Karpas-422 (cell line): Measurements from ENCODE around the gene CTBP1. TPM values are rescaled to one million over a fixed set of nuclear protein-coding genes. Genes with fewer than 3 reads are reported as not detected.
A peak's percentile ranks its signal among the peaks of the same experiment; 100 is the strongest.

ENCODE experiments used
- DNase-seq: peaks from one replicate; pipeline ENCODE4 v3.0.0-alpha.2; 2015
- H2AFZ ChIP-seq: fragments of 200-600 bp; sonication (generic); 2 replicates; pipeline ENCODE4 v1.6.1; 2014; ENCODE audit warnings: antibody characterized with exemption, low read length, mixed read lengths
- H3K27ac ChIP-seq: fragments of 200-600 bp; sonication (generic); 2 replicates; pipeline ENCODE4 v1.5.1; 2014; ENCODE audit warnings: mild to moderate bottlenecking, low read length, moderate library complexity
- H3K27me3 ChIP-seq: fragments of 200-600 bp; sonication (generic); 2 replicates; pipeline ENCODE4 v1.6.1; 2014; ENCODE audit warnings: low read length, mixed read lengths
- H3K36me3 ChIP-seq: fragments of 200-600 bp; sonication (generic); 2 replicates; pipeline ENCODE4 v1.6.1; 2014; ENCODE audit warnings: low read length, mixed read lengths; ENCODE audit not compliant: insufficient read depth
- H3K4me1 ChIP-seq: fragments of 200-600 bp; sonication (generic); 2 replicates; pipeline ENCODE4 v1.6.1; 2014; ENCODE audit warnings: mild to moderate bottlenecking, low read length, mixed read lengths
- H3K4me2 ChIP-seq: fragments of 200-600 bp; sonication (generic); 2 replicates; pipeline ENCODE4 v1.6.1; 2014; ENCODE audit warnings: low read length, low read depth, mild to moderate bottlenecking; ENCODE audit not compliant: poor library complexity, severe bottlenecking
- H3K4me3 ChIP-seq: fragments of 200-600 bp; sonication (generic); 2 replicates; pipeline ENCODE4 v1.5.1; 2014; ENCODE audit warnings: mild to moderate bottlenecking, antibody characterized with exemption, low read length, mixed read lengths
- H3K79me2 ChIP-seq: fragments of 200-600 bp; sonication (generic); 2 replicates; pipeline ENCODE4 v1.6.1; 2014; ENCODE audit warnings: mild to moderate bottlenecking, low read length, mixed read lengths
- H3K9ac ChIP-seq: fragments of 200-600 bp; sonication (generic); 2 replicates; pipeline ENCODE4 v1.6.0; 2014; ENCODE audit warnings: low read length
- H3K9me2 ChIP-seq: fragments of 200-600 bp; sonication (generic), shearing (Covaris generic); replicated peaks from 2 replicates; pipeline ENCODE4 v1.6.0; 2014; ENCODE audit warnings: mild to moderate bottlenecking, low read length, moderate library complexity; ENCODE audit not compliant: insufficient read depth
- H3K9me3 ChIP-seq: fragments of 300-700, 200-600 bp; sonication (generic); 2 replicates; pipeline ENCODE4 v1.6.1; 2014; ENCODE audit warnings: low read length, mixed read lengths
- H4K20me1 ChIP-seq: fragments of 200-600 bp; sonication (generic); 2 replicates; pipeline ENCODE4 v1.6.1; 2014; ENCODE audit warnings: mild to moderate bottlenecking, antibody characterized with exemption, low read length, low read depth; ENCODE audit not compliant: insufficient read depth
- total RNA-seq: library from RNA; depleted of rRNA; stranded (reverse); fragments of >200 nt; shearing (Covaris generic); gene quantifications from 2 replicates; pipeline ENCODE4 v1.2.3, GENCODE V29; 2014; ENCODE audit warnings: low replicate concordance

CTBP1 gene
- total RNA-seq, 1 experiment from 2014 or later: 86.9 TPM

DNA sequence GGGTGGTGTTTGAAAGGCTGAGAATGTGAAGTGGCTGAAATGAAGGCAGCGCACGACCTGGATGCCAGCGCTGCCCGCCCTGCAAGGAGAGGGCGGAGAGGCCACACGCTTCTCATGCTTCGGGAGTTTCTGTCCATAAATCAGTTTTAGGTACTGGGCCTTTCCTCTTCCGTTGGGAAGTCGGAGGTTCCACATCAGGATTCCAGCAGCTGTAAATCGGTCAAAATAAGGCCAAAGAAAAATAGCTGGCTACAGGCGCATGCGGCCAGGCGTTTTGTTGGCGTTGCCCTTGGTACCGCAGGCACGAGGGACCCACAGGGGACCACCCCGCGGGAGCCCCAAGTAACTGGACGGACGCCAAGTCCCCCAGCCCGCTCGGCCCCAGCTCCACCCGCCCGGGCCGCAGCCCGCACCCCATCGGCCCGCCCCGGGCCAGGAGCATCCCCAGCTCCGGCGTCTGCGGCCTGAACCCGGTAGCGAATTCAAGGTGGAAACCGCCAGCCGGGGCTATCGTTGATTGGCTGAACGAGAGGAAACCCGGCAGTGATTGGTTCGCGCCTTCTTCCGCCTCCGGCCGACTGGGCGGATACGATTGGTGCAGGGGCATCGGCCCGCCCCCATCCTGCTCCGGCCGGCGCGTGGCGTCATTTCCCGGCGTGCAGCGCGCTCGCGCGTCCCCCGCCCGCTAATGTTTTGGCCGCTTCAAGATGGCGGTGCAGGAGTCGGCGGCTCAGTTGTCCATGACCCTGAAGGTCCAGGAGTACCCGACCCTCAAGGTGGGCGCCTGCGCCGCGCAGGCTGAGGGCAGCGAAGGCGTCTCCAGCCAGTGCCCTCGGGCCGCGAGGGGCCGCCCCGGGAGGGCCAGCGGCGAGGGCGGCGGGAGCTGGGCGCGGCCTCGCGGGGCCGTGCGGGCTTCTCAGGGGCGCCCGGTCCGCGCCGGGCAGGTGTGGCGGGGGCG is 40.6 kb upstream of the CTBP1 start, which contains the start of gene MAEA:
TSS of gene MAEA (plus strand) at position 685 of the 958 bp plus-strand sequence. CDS start at position 708, 23 bp downstream.
- peaks cover 48% of the 10 kb centered on the region for H3K79me2 ChIP-seq
- H3K27ac ChIP-seq: no peak within 1 kb of the TSS
- H3K4me2 ChIP-seq: peak within 1 kb of the TSS; percentile 90
- peak within 1 kb of the TSS; percentile 99 for H3K4me3 ChIP-seq
- H3K27me3 ChIP-seq: no peaks in the 10 kb centered on the region
- peak; percentile 99 for DNase-seq
- no peak within 1 kb of the TSS for H2AFZ ChIP-seq
- H3K9ac ChIP-seq: peak within 1 kb of the TSS; percentile 97
- H3K9me2 ChIP-seq: no peaks in the 10 kb centered on the region
- H3K36me3 ChIP-seq: no peaks in the 10 kb centered on the region
- H4K20me1 ChIP-seq: peaks cover 32% of the 10 kb centered on the region
- H3K9me3 ChIP-seq: 0 out of 2 replicates have a peak, but pooled peaks cover 2% of the 10 kb centered on the region
- H3K4me1 ChIP-seq: peaks cover 43% of the 10 kb centered on the region

DNA sequence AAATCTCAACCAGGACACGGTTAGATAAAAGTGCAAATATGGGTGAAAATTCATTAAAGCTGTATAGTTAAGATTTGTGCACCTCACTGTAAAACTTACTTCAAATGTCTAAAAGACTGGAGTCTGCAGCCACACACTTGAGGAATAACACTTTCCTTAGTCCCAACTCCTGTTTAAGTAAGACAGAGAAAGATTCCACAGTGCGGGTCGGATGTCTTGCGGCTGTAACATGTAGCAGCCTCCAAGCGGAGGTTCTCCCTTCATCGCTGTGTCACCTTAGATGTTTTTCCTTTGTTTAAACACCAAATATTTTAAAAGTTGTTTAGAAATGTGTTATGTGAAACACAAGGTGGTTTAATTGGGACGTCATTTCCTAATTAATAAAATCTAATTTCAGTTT is 39.9 kb upstream of the CTBP1 start:
- Histone ChIP-seq H3K27me3 (no peaks in the 10 kb centered on the region), H3K4me3 (peak overlapping the region; percentile 99), H3K4me1 (peaks cover 39% of the 10 kb centered on the region), H3K27ac (no peak overlapping the region), H4K20me1 (peaks cover 27% of the 10 kb centered on the region), H3K36me3 (no peaks in the 10 kb centered on the region), H3K9me2 (no peaks in the 10 kb centered on the region), H2AFZ (no peak overlapping the region), H3K9me3 (0 out of 2 replicates have a peak, but pooled peaks cover 2% of the 10 kb centered on the region), H3K9ac (peak overlapping the region; percentile 90), H3K4me2 (peak overlapping the region; percentile 90), H3K79me2 (peaks cover 41% of the 10 kb centered on the region)
- no peak for DNase-seq

DNA sequence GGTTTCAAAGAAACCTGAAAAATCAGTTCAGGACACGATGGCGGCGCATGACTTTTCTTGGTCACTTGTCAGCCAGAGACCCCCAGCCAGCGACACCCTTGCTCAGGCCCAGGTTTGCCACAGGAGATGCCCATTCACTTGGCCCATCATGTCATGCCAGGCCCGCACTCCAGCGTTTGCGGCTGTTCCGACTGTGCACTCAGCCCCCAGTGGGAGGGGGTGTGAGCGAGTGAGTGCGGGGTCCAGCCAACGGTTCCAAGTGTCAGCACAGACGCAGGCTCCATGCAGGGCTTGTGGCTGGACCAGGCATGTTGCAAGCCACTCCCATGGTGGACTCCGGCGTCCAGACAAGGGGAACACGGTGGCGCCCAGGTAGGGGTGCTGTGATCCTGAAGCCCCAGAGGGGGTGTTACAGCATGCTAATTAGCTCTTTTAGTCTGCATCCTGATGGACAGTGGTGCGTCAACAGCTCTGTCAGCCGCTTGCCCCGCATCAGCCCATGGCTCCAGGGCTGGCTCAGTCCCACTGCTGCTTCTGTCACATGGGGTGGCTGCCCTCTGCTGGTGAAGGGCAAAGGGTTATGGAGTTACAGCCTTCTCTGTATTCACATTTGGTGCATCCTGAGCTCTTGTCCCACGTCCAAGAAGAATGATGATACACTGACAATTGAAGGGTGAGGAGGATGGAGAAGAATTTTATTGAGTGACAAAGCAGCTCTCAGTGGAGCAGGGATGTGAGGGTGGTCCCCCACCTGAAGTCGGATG is 37.0 kb upstream of the CTBP1 start:
- no peaks in the 10 kb centered on the region for H3K27me3 ChIP-seq
- no peak overlapping the region for H3K9ac ChIP-seq
- H3K9me2 ChIP-seq: no peaks in the 10 kb centered on the region
- peak; percentile 88 for DNase-seq
- no peak overlapping the region for H2AFZ ChIP-seq
- H3K79me2 ChIP-seq: peaks cover 13% of the 10 kb centered on the region
- no peaks in the 10 kb centered on the region for H3K36me3 ChIP-seq
- H3K27ac ChIP-seq: no peak overlapping the region
- H3K9me3 ChIP-seq: 0 out of 2 replicates have a peak, but pooled peaks cover 2% of the 10 kb centered on the region
- H3K4me2 ChIP-seq: no peak overlapping the region
- peaks cover 3% of the 10 kb centered on the region; the same call in 1 of the 2 replicates for H4K20me1 ChIP-seq
- H3K4me1 ChIP-seq: peaks cover 12% of the 10 kb centered on the region
- H3K4me3 ChIP-seq: no peak overlapping the region

DNA sequence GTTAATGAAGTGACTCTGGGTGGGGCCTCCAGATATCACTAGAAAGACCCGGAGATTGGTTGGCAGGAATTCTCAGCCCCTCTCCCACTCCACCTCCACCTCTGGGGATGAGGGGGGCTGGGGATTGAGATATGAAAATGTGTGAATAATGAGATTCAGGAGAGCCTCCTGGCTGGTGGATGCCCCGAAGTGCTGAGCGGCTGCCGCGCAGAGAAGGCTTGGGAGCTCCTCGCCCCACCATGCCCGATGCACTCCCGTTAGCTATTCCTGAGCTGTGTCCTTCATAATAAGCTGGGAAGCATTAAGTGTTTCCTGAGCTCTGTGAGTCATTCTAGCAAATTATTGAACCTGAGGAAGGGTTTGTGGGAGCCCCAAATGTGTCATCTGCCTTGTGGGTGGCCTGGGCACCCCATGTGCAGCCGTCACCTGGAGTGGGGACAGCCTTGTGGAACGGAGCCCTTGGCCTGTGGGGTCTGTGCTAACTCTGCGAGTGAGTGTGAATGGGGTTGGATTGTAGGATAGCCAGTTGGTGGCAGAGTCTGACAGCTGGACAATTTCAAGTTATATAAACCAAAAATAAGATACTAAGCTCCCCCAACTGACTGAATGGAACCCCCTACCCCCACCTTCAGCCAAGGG is 36.3 kb upstream of the CTBP1 start:
- Histone ChIP-seq H3K4me2 (no peak overlapping the region), H3K9ac (no peak overlapping the region), H3K9me3 (0 out of 2 replicates have a peak, but pooled peaks cover 2% of the 10 kb centered on the region), H3K4me1 (peaks cover 9% of the 10 kb centered on the region), H4K20me1 (no peaks in the 10 kb centered on the region; the same call in 1 of the 2 replicates), H2AFZ (no peak overlapping the region), H3K79me2 (peaks cover 6% of the 10 kb centered on the region), H3K27me3 (no peaks in the 10 kb centered on the region), H3K27ac (no peak overlapping the region), H3K4me3 (no peak overlapping the region), H3K9me2 (no peaks in the 10 kb centered on the region), H3K36me3 (no peaks in the 10 kb centered on the region)
- DNase-seq: no peak

DNA sequence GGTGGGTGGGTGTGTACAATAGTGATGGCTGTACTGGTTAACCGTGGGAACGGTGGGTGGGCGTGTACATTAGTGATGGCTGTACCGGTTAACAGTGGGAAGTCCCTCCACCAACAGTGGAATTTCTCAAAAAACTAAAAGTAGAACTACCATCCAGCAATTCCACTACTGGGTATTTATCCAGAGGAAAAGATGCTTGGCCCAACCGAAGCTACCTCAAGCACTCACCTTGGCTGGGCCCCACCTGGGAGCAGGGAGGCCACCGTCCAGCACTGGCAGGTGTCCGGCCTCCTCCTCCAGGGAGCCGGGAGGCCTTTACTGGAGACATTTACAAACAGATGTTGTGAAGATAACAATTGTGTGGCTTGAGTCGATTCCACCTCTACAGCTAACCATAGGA is 34.8 kb upstream of the CTBP1 start:
- Histone ChIP-seq H3K4me3 (no peak overlapping the region), H2AFZ (no peak overlapping the region), H3K4me2 (no peak overlapping the region), H3K9ac (no peak overlapping the region), H3K79me2 (no peaks in the 10 kb centered on the region), H4K20me1 (no peaks in the 10 kb centered on the region), H3K9me3 (0 out of 2 replicates have a peak, but pooled peaks cover 2% of the 10 kb centered on the region), H3K4me1 (peaks cover 3% of the 10 kb centered on the region), H3K27me3 (no peaks in the 10 kb centered on the region), H3K27ac (no peak overlapping the region), H3K9me2 (no peaks in the 10 kb centered on the region), H3K36me3 (no peaks in the 10 kb centered on the region)
- no peak for DNase-seq

DNA sequence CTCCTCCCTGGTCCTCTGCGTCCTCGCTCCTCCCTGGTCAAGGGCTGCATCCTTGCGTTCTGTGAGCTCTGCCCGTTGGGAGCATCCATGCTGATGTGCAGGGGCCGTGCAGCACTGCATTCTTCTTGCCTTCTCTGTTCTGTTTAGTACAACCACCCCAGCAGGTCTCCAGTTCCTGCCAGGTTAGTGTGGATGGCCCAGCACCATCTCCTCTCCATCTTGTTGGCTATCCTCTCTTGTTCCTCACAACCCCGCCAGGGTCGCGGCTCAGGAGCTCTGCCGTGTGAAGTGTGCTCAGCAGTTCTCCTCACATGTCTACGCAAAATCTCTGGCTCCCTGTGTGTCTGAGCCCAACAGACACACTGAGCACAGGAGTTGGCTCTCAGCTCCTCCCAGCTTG is 30.3 kb upstream of the CTBP1 start:
- no peaks in the 10 kb centered on the region for H3K36me3 ChIP-seq
- DNase-seq: no peak
- H3K79me2 ChIP-seq: no peaks in the 10 kb centered on the region
- no peak overlapping the region for H3K4me2 ChIP-seq
- no peak overlapping the region for H2AFZ ChIP-seq
- H3K9me2 ChIP-seq: no peaks in the 10 kb centered on the region
- no peaks in the 10 kb centered on the region for H3K9me3 ChIP-seq
- no peak overlapping the region for H3K9ac ChIP-seq
- no peaks in the 10 kb centered on the region for H4K20me1 ChIP-seq
- no peak overlapping the region for H3K27ac ChIP-seq
- H3K4me3 ChIP-seq: no peak overlapping the region
- H3K27me3 ChIP-seq: no peaks in the 10 kb centered on the region
- no peaks in the 10 kb centered on the region for H3K4me1 ChIP-seq

DNA sequence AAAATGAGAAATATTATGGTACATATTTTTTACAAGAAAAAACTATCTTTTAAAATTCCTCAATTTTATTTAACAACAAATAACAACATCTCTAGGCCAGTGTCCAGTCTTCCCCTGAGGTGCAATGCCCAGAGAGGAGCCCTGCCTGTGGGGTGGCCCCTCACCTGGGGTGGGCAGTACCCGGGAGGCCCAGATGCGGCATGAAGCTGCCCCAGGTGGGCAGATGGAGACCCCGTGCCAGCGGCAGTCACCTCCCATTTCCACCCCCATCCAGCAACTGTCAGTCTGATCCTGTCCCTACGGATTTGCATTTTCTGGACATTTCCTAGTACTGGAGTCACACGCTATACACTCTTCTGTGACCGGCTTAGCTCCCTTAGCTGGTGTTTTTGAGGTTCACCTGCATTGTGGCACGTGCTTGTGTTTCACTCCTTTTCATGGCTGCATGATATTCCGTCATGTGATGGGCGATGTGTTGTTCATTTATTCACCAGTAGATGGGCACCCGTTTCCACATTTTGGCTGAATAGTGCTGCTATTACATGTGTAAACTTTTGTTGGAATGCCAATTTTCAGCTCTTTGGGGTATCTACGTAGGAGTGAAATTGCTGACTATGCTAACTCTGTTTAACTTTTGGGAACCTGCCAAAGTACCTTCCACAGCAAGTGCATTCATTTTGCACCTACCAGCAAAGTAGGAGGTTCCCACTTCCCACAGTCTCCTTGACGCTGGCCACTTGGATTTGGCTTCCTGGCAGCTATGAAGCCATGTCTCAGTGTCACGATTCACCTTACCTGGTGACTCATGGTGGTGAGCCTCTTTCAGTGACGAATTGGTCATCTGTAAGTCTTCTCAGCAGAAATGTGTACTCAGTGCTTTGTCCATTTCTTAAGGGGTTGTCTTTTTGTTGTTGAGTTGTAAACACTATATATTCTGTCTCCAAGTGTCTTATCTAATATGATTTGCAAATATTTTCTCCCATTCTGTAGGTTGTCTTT is 29.0 kb upstream of the CTBP1 start:
- H3K9me3 ChIP-seq: no peaks in the 10 kb centered on the region
- no peak for DNase-seq
- no peaks in the 10 kb centered on the region for H4K20me1 ChIP-seq
- no peaks in the 10 kb centered on the region for H3K27me3 ChIP-seq
- no peaks in the 10 kb centered on the region for H3K9me2 ChIP-seq
- no peak overlapping the region for H3K4me3 ChIP-seq
- no peaks in the 10 kb centered on the region for H3K79me2 ChIP-seq
- H3K4me2 ChIP-seq: no peak overlapping the region
- no peaks in the 10 kb centered on the region for H3K4me1 ChIP-seq
- H2AFZ ChIP-seq: no peak overlapping the region
- no peaks in the 10 kb centered on the region for H3K36me3 ChIP-seq
- no peak overlapping the region for H3K9ac ChIP-seq
- no peak overlapping the region for H3K27ac ChIP-seq
